ENCODE results near the gene KISS1. TPM values are rescaled to one million over a fixed set of nuclear protein-coding genes. Genes with fewer than 3 reads are reported as not detected.

Gene KISS1
- polyA plus RNA-seq, 1 of the 3 experiments (the other 2 are of a cell fraction), result 0.10 TPM

DNA sequence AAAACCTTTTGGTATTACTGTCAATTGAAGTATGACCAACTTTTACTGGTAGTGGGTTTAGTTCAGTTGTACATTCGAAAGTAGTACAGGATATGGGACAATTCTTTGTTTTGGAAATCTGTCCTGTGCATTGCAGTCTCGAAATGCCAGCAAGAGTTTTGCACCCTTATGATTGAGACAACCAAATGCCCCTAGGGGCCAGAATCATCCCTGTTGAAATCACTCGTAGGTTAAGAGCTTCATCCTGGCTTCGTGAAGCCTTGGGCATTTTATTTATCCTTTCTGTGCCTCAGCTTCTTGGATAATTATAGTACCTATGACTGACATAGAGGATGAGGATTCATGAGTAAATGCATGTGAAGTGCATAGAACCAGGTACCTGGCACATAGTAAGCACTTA, 19.9 kb upstream of the KISS1 start:
- DNase-seq, result no peak
- no peaks in the 10 kb centered on the region for H3K9me3 ChIP-seq
- H4K20me1 ChIP-seq (ENCODE audit: insufficient read depth), result no peaks in the 10 kb centered on the region
- H3K4me1 ChIP-seq (ENCODE audit: control insufficient read depth in 1 of 2, insufficient read depth in 2 of 2, low read depth in 1 of 2, low read length in 1 of 2), result no peaks in the 10 kb centered on the region; a peak in 1 of 4 replicates
- WGBS (ENCODE audit: low lambda C conversion rate), result 49% methylated on average over 4 of the region's 4 CpGs
- H3K4me3 ChIP-seq (ENCODE audit: low read depth in 2 of 2, low read length in 1 of 2), result no peak overlapping the region
- no peak overlapping the region for H2AFZ ChIP-seq (ENCODE audit: low read depth)
- no peaks in the 10 kb centered on the region for H3K79me2 ChIP-seq (ENCODE audit: insufficient read depth)
- H3K9ac ChIP-seq, result no peak overlapping the region
- TF ChIP-seq EZH2phosphoT487 (IDR thresholded peaks at IDR 0.05; ENCODE audit: borderline replicate concordance, low read depth) (no peak), TAF1 (IDR thresholded peaks at IDR 0.05; ENCODE audit: borderline replicate concordance, low read depth, low read length) (no peak), YY1 (IDR thresholded peaks at IDR 0.05; ENCODE audit: low read depth) (no peak), EP300 (IDR thresholded peaks at IDR 0.05; ENCODE audit: borderline replicate concordance in 1 of 2, low read depth in 1 of 2, low read length in 1 of 2) (no peak), USF1 (IDR thresholded peaks at IDR 0.05; ENCODE audit: borderline replicate concordance, low read depth) (no peak), RAD21 (IDR thresholded peaks at IDR 0.05; ENCODE audit: low read length) (no peak), POLR2AphosphoS5 (IDR thresholded peaks at IDR 0.05; ENCODE audit: low read depth, low read length) (no peak), SIN3A (IDR thresholded peaks at IDR 0.05; ENCODE audit: borderline replicate concordance, low read depth, low read length) (no peak), RCOR1 (IDR thresholded peaks at IDR 0.05; ENCODE audit: low read length) (no peak), TCF12 (IDR thresholded peaks at IDR 0.05) (no peak)
- TF ChIP-seq, protein P1, sequence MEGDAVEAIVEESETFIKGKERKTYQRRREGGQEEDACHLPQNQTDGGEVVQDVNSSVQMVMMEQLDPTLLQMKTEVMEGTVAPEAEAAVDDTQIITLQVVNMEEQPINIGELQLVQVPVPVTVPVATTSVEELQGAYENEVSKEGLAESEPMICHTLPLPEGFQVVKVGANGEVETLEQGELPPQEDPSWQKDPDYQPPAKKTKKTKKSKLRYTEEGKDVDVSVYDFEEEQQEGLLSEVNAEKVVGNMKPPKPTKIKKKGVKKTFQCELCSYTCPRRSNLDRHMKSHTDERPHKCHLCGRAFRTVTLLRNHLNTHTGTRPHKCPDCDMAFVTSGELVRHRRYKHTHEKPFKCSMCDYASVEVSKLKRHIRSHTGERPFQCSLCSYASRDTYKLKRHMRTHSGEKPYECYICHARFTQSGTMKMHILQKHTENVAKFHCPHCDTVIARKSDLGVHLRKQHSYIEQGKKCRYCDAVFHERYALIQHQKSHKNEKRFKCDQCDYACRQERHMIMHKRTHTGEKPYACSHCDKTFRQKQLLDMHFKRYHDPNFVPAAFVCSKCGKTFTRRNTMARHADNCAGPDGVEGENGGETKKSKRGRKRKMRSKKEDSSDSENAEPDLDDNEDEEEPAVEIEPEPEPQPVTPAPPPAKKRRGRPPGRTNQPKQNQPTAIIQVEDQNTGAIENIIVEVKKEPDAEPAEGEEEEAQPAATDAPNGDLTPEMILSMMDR (IDR thresholded peaks at IDR 0.05), result no peak
- no peaks in the 10 kb centered on the region for H3F3A ChIP-seq (replicated peaks; ENCODE audit: insufficient read depth)
- H3K27me3 ChIP-seq (ENCODE audit: insufficient read depth), result peaks cover 14% of the 10 kb centered on the region; the same call in 1 of the 2 replicates
- ChIA-PET CTCF (interaction anchor here (1.2 to 6.2 kb wide), 7 partner anchors 10 to 287 kb away, joined by 3 to 107 read pairs (median 28); partner anchors contain the start of genes PLEKHA6 and REN), POLR2A (no interaction called here)
- H3K36me3 ChIP-seq (replicated peaks in 1 of 2; ENCODE audit: control insufficient read depth in 1 of 2, insufficient read depth in 2 of 2, low read length in 1 of 2), result no peaks in the 10 kb centered on the region
- no peak overlapping the region for H3K27ac ChIP-seq (ENCODE audit: low read depth in 2 of 2, low read length in 1 of 2)
- no peak overlapping the region for H3K4me2 ChIP-seq
- H3K9me2 ChIP-seq, result no peaks in the 10 kb centered on the region

GRCh38 chr1:204213668-204214662, 17.7 kb upstream of the KISS1 start, which contains the start of gene GOLT1A:
Gene GOLT1A, minus strand, starts transcription at chr1:204213988. Its CDS starts 82 bp downstream, at chr1:204213906.
- 49% methylated on average over 35 of the region's 41 CpGs for WGBS (ENCODE audit: low lambda C conversion rate)
- H3K36me3 ChIP-seq (replicated peaks in 1 of 2; ENCODE audit: control insufficient read depth in 1 of 2, insufficient read depth in 2 of 2, low read length in 1 of 2), result no peaks in the 10 kb centered on the region
- peak within 1 kb of the TSS; percentile 48; the same call in 1 of the 2 replicates for H3K4me2 ChIP-seq
- H3K27ac ChIP-seq (ENCODE audit: low read depth in 2 of 2, low read length in 1 of 2), result no peak within 1 kb of the TSS
- ChIA-PET CTCF (interaction anchor here (0.7 to 6.2 kb wide), 22 partner anchors 7 to 289 kb away, joined by 3 to 107 read pairs (median 4); partner anchors contain the start of genes PLEKHA6 and REN), POLR2A (no interaction called here)
- no peaks in the 10 kb centered on the region; a peak in 1 of 4 replicates for H3K4me1 ChIP-seq (ENCODE audit: control insufficient read depth in 1 of 2, insufficient read depth in 2 of 2, low read depth in 1 of 2, low read length in 1 of 2)
- no peak within 1 kb of the TSS for H2AFZ ChIP-seq (ENCODE audit: low read depth)
- H3K9me3 ChIP-seq, result no peaks in the 10 kb centered on the region
- no peaks in the 10 kb centered on the region for H3K79me2 ChIP-seq (ENCODE audit: insufficient read depth)
- no peak for TF ChIP-seq TAF1 (IDR thresholded peaks at IDR 0.05; ENCODE audit: borderline replicate concordance, low read depth, low read length)
- TF ChIP-seq SMC3 (IDR thresholded peaks at IDR 0.05; ENCODE audit: low read depth, low read length), result peak; percentile 64
- TF ChIP-seq RAD21 (IDR thresholded peaks at IDR 0.05; ENCODE audit: low read length), result peak; percentile 67
- TF ChIP-seq, protein P1 (IDR thresholded peaks at IDR 0.05), result peak; percentile 60
- no peak within 1 kb of the TSS for H3K9ac ChIP-seq
- H3F3A ChIP-seq (replicated peaks; ENCODE audit: insufficient read depth), result no peaks in the 10 kb centered on the region
- H4K20me1 ChIP-seq (ENCODE audit: insufficient read depth), result no peaks in the 10 kb centered on the region
- DNase-seq, result peak; percentile 65
- H3K27me3 ChIP-seq (ENCODE audit: insufficient read depth), result peaks cover 18% of the 10 kb centered on the region; the same call in 1 of the 2 replicates
- no peaks in the 10 kb centered on the region for H3K9me2 ChIP-seq
- peak within 1 kb of the TSS in 1 of 2 experiments; percentile 27; a peak in 1 of 4 replicates for H3K4me3 ChIP-seq (ENCODE audit: low read depth in 2 of 2, low read length in 1 of 2)

Data from SK-N-SH (cell line).